Measurements from ENCODE around the gene ERBB3.

DNA sequence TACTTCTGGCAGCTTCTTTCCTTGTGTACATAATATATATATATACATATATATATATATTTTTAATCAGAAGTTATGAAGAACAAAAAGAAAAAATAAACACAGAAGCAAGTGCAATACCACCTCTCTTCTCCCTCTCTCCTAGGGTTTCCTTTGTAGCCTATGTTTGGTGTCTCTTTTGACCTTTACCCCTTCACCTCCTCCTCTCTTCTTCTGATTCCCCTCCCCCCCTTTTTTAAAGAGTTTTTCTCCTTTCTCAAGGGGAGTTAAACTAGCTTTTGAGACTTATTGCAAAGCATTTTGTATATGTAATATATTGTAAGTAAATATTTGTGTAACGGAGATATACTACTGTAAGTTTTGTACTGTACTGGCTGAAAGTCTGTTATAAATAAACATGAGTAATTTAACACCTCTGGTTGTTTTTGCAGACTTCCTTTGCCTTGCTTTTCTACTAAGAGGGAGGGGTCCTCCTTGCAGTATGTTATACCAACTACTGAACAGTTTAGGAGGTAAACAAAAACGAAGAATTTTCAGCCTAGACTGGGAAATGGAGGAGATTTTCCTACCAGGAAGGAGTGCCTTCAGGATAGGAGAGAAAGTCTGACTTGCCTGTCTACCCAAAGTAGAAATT, 41.8 kb upstream of the ERBB3 start:
- TF ChIP-seq CTCF (IDR thresholded peaks at IDR 0.05) (no peak), POLR2A (IDR thresholded peaks at IDR 0.05) (no peak)
